Measurements from ENCODE around the gene ZNF653. TPM values are rescaled to one million over a fixed set of nuclear protein-coding genes. Genes with fewer than 3 reads are reported as not detected.

The ZNF653 gene
- total and polyA plus RNA-seq, 9 of the 15 experiments (the other 6 are each of a cell fraction or from before 2014, with no cell fraction given), result 1.6 to 8.0 (median 4.2) TPM; not detected in 2

- TF ChIP-seq, protein P1, sequence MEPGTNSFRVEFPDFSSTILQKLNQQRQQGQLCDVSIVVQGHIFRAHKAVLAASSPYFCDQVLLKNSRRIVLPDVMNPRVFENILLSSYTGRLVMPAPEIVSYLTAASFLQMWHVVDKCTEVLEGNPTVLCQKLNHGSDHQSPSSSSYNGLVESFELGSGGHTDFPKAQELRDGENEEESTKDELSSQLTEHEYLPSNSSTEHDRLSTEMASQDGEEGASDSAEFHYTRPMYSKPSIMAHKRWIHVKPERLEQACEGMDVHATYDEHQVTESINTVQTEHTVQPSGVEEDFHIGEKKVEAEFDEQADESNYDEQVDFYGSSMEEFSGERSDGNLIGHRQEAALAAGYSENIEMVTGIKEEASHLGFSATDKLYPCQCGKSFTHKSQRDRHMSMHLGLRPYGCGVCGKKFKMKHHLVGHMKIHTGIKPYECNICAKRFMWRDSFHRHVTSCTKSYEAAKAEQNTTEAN (CRISPR knock-in tag; IDR thresholded peaks at IDR 0.05), result no peak
- TF ChIP-seq ZNF174 (CRISPR knock-in tag; IDR thresholded peaks at IDR 0.05) (no peak), ZNF79 (CRISPR knock-in tag; IDR thresholded peaks at IDR 0.05; ENCODE audit: low read depth) (0 out of 2 replicates have a peak, but pooled peaks have one; percentile 17), SOX6 (IDR thresholded peaks at IDR 0.05) (no peak), MAFK (IDR thresholded peaks at IDR 0.05; ENCODE audit: low read length) (no peak), ZNF140 (CRISPR knock-in tag; IDR thresholded peaks at IDR 0.05) (no peak), ZNF121 (CRISPR knock-in tag; conservative IDR thresholded peaks at IDR 0.05) (no peak), MYC (IDR thresholded peaks at IDR 0.05; ENCODE audit: low read depth, low read length) (peak; percentile 73), MYC (CRISPR knock-in tag; IDR thresholded peaks at IDR 0.05; ENCODE audit: borderline replicate concordance, low read depth) (no peak), MLX (CRISPR knock-in tag; conservative IDR thresholded peaks at IDR 0.05) (no peak), BACH1 (tag; IDR thresholded peaks at IDR 0.05) (no peak), ZNF57 (CRISPR knock-in tag; IDR thresholded peaks at IDR 0.05) (no peak), ZSCAN32 (CRISPR knock-in tag; IDR thresholded peaks at IDR 0.05) (no peak; the same call in 1 of the 2 replicates), ATF2 (CRISPR knock-in tag; IDR thresholded peaks at IDR 0.05) (no peak), ZHX1 (conservative IDR thresholded peaks at IDR 0.05; ENCODE audit: low read length) (no peak), HDAC3 (IDR thresholded peaks at IDR 0.05; ENCODE audit: borderline replicate concordance, partially characterized antibody) (no peak), NFYB (IDR thresholded peaks at IDR 0.05; ENCODE audit: extremely low read depth, insufficient read length) (no peak), HNRNPK (IDR thresholded peaks at IDR 0.05; ENCODE audit: low read depth, low read length, poor library complexity, severe bottlenecking) (no peak), ZNF561 (CRISPR knock-in tag; conservative IDR thresholded peaks at IDR 0.05) (0 out of 2 replicates have a peak, but pooled peaks have one; percentile 14), LCOR (CRISPR knock-in tag; IDR thresholded peaks at IDR 0.05) (no peak)
- TF ChIP-seq, protein P2, sequence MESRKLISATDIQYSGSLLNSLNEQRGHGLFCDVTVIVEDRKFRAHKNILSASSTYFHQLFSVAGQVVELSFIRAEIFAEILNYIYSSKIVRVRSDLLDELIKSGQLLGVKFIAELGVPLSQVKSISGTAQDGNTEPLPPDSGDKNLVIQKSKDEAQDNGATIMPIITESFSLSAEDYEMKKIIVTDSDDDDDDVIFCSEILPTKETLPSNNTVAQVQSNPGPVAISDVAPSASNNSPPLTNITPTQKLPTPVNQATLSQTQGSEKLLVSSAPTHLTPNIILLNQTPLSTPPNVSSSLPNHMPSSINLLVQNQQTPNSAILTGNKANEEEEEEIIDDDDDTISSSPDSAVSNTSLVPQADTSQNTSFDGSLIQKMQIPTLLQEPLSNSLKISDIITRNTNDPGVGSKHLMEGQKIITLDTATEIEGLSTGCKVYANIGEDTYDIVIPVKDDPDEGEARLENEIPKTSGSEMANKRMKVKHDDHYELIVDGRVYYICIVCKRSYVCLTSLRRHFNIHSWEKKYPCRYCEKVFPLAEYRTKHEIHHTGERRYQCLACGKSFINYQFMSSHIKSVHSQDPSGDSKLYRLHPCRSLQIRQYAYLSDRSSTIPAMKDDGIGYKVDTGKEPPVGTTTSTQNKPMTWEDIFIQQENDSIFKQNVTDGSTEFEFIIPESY (CRISPR knock-in tag; IDR thresholded peaks at IDR 0.05), result no peak
Observed at GRCh38 chr19:11505504-11506100, at the start of gene ZNF653 (continued).

All from K562 (cell line).